Inferior parietal cortex (tissue), 1 donor: ENCODE data around the gene SATB2.
A peak's percentile ranks its signal among the peaks of the same experiment; 100 is the strongest.

ENCODE experiments used
- DNase-seq: peaks from one replicate; pipeline ENCODE4 v3.0.0-alpha.2; 2016; ENCODE audit errors: extremely low spot score

SATB2 gene

GRCh38 chr2:199457147-199458008, at the start of gene SATB2:
Gene SATB2 (minus strand): TSS chr2:199457939. CDS start chr2:199456037, 1,902 bp downstream.
- no peak for DNase-seq

- DNase-seq: no peak
Measured at GRCh38 chr2:199505755-199506403, 48.1 kb upstream of the SATB2 start.

- no peak for DNase-seq
Measured at GRCh38 chr2:199503148-199503547, 45.4 kb upstream of the SATB2 start.

GRCh38 chr2:199499005-199499404, 41.3 kb upstream of the SATB2 start:
- DNase-seq: no peak

GRCh38 chr2:199495147-199495546, 37.4 kb upstream of the SATB2 start:
- no peak for DNase-seq

GRCh38 chr2:199490049-199490448, 32.3 kb upstream of the SATB2 start:
- no peak for DNase-seq

GRCh38 chr2:199488772-199489400, 31.1 kb upstream of the SATB2 start:
- peak; percentile 79 for DNase-seq

- DNase-seq: peak; percentile 60
Measured at GRCh38 chr2:199485732-199486335, 28.1 kb upstream of the SATB2 start.

- DNase-seq: no peak
Measured at GRCh38 chr2:199484927-199485326, 27.2 kb upstream of the SATB2 start.

- no peak for DNase-seq
Measured at GRCh38 chr2:199480966-199481365, 23.2 kb upstream of the SATB2 start.

- no peak for DNase-seq
Measured at GRCh38 chr2:199477277-199477834, 19.6 kb upstream of the SATB2 start.

- DNase-seq: peak; percentile 66
Measured at GRCh38 chr2:199471443-199472057, 13.8 kb upstream of the SATB2 start.

GRCh38 chr2:199470672-199471442, 13.1 kb upstream of the SATB2 start:
- no peak for DNase-seq

- no peak for DNase-seq
Measured at GRCh38 chr2:199470361-199470671, 12.6 kb upstream of the SATB2 start.

- no peak for DNase-seq
Measured at GRCh38 chr2:199469514-199470360, 12.0 kb upstream of the SATB2 start.

- no peak for DNase-seq
Measured at GRCh38 chr2:199468561-199469513, 11.1 kb upstream of the SATB2 start.

- DNase-seq: no peak
Measured at GRCh38 chr2:199467066-199467822, 9.5 kb upstream of the SATB2 start.

GRCh38 chr2:199466692-199467065, 8.9 kb upstream of the SATB2 start:
- no peak for DNase-seq
